ENCODE results near the gene EIF1B. TPM values are rescaled to one million over a fixed set of nuclear protein-coding genes. Genes with fewer than 3 reads are reported as not detected.

EIF1B gene
- total RNA-seq, 1 experiment from 2014 or later, result 15.0 TPM

DNA sequence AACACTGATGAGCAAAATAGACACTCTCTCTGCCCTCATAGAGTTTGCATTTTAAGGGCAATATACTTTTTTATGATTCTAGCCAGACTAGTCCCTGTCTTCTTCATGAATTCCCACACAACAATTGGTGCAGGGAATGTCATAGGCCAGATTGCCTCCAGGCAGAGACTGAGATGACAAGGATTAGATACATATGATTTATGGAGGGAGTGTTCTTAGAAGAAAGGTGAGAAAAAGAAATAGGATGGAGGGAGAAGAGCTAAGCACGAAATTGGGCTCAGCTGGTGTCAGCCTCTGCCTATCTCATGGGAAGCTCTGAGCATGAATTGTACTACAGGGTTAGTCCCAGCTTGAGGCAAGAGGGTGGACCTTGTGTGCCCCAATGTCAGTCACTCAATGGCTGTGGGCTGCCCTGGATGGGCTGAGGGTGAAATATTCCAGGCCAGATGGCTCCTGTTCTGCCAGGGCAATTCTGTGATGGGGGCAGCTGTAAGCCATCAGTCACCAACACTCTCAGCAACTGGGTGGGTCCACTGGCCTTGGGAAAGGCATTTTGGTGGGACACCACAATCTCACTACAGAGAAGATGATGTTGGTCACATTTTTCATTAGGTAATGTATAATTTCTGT lies 31.1 kb downstream of the EIF1B start:
- no peak for DNase-seq (ENCODE audit: low read depth)

GRCh38 chr3:40341671-40342070 lies 32.2 kb downstream of the EIF1B start:
- no peak for DNase-seq (ENCODE audit: low read depth)

- DNase-seq (ENCODE audit: low read depth), result no peak
Measured at GRCh38 chr3:40350529-40350928, 41.0 kb downstream of the EIF1B start.

- DNase-seq (ENCODE audit: low read depth), result no peak
Measured at GRCh38 chr3:40355410-40355809, 45.9 kb downstream of the EIF1B start.

- no peak for DNase-seq (ENCODE audit: low read depth)
Measured at GRCh38 chr3:40358454-40358853, 48.9 kb downstream of the EIF1B start.

Other genes starting within 250 kb of the EIF1B start
- not detected in 2 replicates for gene ENTPD3, start 77.5 kb downstream of the EIF1B start, total RNA-seq (2014; rRNA removed)
- gene RPL14, start 147.6 kb downstream of the EIF1B start, total RNA-seq (2014; rRNA removed), result 295 and 312 TPM in 2 replicates
- 3.5 and 4.2 TPM in 2 replicates for gene ZNF619, start 167.4 kb downstream of the EIF1B start, total RNA-seq (2014; rRNA removed)
- 0.23 and 0.64 TPM in 2 replicates for gene ZNF620, start 196.3 kb downstream of the EIF1B start, total RNA-seq (2014; rRNA removed)
- gene ZNF621, start 215.3 kb downstream of the EIF1B start, total RNA-seq (2014; rRNA removed), result 10.6 and 14.5 TPM in 2 replicates

All from LHCN-M2 (cell line).